KOPT-K1 (cell line): Measurements from ENCODE around the gene CAMTA1.

Experiments
- H3K27ac ChIP-seq: fragments of 200-600 bp; sonication (generic); 2 replicates; pipeline ENCODE4 v1.5.1; 2016; ENCODE audit warnings: antibody characterized with exemption, mild to moderate bottlenecking, low read depth, low read length; ENCODE audit not compliant: poor library complexity, severe bottlenecking
- H3K36me3 ChIP-seq: fragments of 200-600 bp; sonication (generic); 2 replicates; pipeline ENCODE4 v1.5.1; 2017; ENCODE audit warnings: antibody characterized with exemption, mild to moderate bottlenecking, low read length, moderate library complexity; ENCODE audit not compliant: insufficient read depth
- H3K9me3 ChIP-seq: fragments of 200-600 bp; sonication (generic); 2 replicates; pipeline ENCODE4 v1.5.1; 2017; ENCODE audit warnings: antibody characterized with exemption, low read length, mild to moderate bottlenecking; ENCODE audit not compliant: insufficient read depth, poor library complexity, severe bottlenecking

Gene CAMTA1

DNA sequence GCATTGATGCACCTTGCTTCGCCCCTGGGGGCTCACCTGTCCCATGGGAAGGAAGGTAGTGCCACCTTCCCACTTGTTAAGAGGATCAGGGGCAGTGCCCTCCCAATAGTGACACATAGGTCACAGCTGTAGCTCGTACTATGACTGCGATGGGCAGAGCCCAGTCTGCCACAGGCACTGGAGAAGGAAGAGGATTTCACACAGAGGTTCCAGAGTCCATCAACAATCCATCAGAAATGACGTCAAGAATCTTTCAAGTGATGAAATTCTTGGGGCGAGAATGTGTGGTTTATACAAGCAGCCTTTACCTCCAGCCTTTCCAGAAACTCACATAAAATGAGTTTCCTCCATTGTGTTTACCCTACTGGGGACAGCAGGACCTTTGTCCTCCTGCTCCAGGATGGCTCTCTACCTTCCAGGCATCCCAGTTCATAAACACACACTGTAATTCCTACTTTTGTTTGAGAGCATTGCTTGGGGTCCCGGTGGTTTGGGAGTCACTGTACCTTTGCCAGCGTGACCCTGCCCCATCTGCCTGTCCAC, 725.2 kb downstream of the CAMTA1 start:
- no peak overlapping the region for H3K27ac ChIP-seq

DNA sequence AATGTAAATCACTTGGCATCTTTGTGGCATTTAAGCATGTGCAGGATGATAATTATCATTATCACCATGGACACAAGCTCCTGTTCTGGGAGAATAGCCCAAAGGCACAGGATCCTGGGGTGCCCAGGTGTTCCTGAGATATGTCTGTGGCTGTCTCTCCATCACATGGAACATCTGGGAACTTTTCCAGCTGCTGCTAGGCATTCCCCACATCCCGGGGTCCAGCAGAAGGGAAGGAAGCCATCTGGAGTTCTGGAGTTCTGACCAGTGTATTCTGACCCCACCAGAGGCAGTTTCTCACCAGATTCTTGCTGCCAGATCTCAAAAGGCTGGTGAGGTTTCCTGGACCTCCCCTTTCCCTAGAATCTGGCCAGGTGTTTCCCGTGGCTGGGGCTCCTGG, 726.1 kb downstream of the CAMTA1 start:
- Histone ChIP-seq H3K27ac (no peak overlapping the region), H3K36me3 (no peaks in the 10 kb centered on the region), H3K9me3 (no peaks in the 10 kb centered on the region)

More for the DNA sequence above, 725.2 kb downstream of the CAMTA1 start:
- H3K36me3 ChIP-seq, result no peaks in the 10 kb centered on the region
- H3K9me3 ChIP-seq, result no peaks in the 10 kb centered on the region

DNA sequence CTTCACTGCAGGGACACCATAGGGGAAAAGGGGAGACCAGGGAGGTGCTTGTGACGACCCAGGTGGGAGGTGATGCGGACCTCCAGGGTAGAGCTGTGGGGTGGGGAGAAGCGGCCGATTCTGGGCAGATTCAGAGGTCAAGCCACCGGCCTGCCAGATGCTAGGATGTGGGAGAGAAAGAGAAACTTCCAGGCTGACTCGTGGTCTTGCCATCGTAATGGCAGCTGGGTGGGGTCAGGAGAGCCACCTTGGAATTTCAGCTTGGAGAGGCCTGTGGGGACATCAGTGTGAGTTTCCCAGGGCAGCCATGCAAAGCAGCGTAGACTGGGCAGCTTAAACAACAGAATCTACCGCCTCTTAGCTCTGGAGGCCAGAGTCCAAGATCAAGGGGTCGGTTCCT, 727.8 kb downstream of the CAMTA1 start:
- H3K27ac ChIP-seq, result no peak overlapping the region
- H3K9me3 ChIP-seq, result no peaks in the 10 kb centered on the region
- H3K36me3 ChIP-seq, result no peaks in the 10 kb centered on the region

DNA sequence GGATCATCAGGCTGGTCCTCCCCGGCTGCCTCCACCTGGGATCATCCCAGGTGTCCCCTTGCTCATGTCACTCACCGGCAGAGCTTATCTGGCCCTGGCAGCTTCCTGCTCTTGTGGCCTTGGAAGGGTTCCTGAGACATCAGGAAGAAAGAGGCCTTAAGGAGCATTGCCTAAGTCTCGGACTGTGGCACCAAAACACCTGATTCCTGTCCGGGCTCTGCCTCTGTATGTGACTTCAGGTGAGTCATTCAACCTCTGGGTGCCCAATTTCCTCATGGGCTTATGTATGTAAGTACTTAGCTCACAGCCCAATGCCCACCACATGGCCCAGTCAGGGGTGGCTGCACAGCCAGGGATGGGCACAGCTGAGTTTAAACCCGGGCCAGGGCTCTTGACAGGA, 729.9 kb downstream of the CAMTA1 start:
- Histone ChIP-seq H3K36me3 (no peaks in the 10 kb centered on the region), H3K27ac (no peak overlapping the region), H3K9me3 (no peaks in the 10 kb centered on the region)

DNA sequence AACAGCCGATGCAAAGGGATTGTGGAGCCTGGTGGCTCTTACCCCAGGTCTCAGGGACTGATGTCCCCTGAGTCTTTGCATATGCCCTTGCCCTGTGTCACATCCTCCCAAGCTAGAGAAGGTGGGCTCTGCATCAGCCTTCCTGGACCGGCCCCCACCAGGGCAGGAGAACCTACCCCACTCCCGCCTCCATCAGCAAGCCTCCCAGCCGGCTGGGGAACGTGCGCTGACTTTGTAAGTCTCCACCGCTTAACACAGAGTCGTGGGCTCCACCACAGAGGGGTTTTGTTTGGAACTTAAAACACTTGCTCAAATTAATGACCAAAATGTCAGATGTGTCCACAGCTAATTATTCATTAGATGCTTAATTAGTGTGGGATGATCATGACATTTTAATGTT, 730.6 kb downstream of the CAMTA1 start:
- no peaks in the 10 kb centered on the region for H3K9me3 ChIP-seq

DNA sequence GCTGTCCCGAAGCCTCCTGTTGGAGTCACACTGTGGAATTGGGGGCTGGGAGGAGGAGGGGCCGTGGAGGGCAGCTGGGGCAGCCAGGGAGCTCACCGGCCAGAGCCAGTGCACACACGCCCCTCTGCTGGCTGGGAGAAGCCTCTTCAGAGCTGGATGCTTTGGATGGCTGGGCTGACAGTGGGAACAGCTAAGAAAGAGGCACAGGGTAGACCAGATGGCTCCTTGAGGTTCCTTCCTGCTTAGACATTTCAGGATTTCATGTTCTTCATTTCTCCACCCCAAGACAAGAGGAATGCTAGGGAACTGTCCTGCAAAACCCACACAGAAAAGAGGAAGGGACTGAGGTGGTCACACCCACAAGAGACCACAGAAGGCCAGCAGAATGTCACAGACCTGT, 731.1 kb downstream of the CAMTA1 start:
- Histone ChIP-seq H3K27ac (no peak overlapping the region), H3K9me3 (no peaks in the 10 kb centered on the region), H3K36me3 (no peaks in the 10 kb centered on the region)

More for the DNA sequence above, 730.6 kb downstream of the CAMTA1 start:
- no peaks in the 10 kb centered on the region for H3K36me3 ChIP-seq
- no peak overlapping the region for H3K27ac ChIP-seq

DNA sequence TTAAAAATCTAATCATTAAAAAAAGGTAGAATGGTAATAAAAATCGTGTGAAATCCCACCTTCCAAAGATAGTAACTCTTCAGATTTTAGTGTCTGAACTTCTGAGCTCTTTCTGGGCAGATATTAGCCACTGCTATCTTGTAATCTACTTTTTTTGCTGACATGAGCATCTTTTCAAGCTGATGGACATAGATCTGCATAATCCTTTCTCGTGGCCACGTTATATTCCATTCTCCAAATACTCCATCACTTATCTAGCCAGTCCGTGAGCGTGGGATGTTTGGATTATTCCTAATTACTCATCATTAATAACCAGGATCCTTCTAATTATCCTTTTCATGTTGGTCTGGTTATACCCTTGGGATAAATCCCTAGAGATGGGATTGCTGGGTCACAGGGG, 731.7 kb downstream of the CAMTA1 start:
- Histone ChIP-seq H3K27ac (no peak overlapping the region), H3K36me3 (no peaks in the 10 kb centered on the region), H3K9me3 (no peaks in the 10 kb centered on the region)

DNA sequence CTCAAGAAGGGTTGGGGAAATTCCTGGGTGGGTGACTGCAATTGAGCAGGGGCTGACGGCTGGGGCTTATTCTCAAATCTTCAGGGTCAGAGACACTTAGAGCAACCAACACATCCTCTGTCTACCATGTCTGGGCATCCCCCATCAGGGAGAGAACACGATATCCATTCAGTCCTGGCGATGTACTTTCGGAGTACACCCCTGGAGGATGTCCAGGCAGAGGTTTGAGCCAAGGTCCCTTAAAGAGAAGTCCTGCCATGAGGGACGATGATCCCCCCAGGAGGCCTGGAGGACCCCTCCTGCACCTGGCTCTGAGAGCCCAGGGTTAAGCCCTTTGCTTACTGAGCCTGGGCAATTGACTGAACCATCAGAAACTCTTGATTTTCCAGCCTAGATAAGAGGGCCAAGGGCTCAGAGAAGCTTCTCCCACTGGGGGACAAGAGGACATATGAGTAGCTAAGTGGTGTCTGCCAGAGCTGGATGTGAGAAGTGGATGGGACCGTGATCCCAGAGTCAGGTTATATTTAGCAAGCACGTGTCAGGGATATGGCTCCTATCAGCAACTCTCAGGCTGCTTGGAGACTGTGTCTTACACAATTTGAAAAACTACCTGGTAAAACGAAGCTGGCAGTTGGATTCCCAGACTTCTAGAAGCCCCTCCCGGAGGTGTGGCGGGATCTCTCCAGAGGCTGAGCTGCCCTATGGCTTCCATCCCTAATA, 732.5 kb downstream of the CAMTA1 start:
- Histone ChIP-seq H3K36me3 (no peaks in the 10 kb centered on the region), H3K27ac (no peak overlapping the region), H3K9me3 (no peaks in the 10 kb centered on the region)

DNA sequence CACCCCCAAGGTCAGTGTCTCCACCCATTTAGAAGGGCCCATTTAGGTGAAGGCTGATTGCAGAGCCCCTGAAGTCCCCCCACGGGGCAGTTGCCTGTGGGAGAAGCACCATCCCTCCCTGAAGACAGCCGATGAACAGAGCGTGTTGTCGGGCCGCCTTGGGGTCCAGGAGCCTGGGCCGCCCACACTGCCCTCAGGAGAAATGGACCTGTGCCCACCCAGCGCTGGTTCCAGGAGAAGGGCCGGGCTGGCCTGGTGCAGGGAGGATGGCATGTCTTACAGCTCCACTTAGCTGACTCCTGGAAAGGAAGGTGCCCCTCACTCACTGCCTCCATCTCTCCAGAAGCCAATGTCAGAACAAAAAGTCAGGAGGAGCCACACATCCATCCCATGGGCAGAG, 733.2 kb downstream of the CAMTA1 start:
- Histone ChIP-seq H3K9me3 (no peaks in the 10 kb centered on the region), H3K27ac (no peak overlapping the region), H3K36me3 (no peaks in the 10 kb centered on the region)

DNA sequence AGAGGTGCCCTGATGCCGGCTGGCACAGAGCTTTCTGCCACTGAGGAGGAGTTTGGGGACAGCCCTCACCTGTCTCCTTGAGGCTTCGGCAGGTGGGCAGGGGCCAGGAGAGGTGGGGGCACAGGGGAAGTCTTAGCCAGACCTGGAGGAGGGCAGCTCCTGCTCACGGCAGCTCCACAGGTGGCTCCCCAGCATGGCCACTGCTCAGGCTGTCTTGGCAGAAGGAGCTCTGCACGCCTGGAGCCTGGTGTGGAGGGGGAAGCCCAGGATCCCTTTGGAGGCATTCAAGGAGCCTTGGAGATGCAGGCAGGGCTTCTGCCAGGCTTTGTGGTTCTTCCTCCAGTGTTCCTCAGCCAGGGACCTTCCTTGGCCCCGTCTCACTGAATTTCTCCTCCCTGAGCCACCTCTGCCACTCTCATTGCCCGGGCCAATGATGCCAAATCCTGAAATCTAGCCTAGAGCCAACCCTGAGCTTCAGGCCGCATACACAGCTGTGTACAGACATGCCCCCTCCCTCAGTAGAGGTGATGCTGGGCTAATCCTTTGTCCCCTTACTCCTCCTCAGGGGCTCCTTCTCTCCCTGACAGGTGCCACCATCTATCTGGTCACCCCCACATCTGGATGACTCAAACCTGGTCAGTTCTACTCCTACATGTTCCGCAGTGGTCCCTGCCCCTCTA, 734.1 kb downstream of the CAMTA1 start:
- Histone ChIP-seq H3K27ac (no peak overlapping the region), H3K36me3 (no peaks in the 10 kb centered on the region), H3K9me3 (no peaks in the 10 kb centered on the region)

DNA sequence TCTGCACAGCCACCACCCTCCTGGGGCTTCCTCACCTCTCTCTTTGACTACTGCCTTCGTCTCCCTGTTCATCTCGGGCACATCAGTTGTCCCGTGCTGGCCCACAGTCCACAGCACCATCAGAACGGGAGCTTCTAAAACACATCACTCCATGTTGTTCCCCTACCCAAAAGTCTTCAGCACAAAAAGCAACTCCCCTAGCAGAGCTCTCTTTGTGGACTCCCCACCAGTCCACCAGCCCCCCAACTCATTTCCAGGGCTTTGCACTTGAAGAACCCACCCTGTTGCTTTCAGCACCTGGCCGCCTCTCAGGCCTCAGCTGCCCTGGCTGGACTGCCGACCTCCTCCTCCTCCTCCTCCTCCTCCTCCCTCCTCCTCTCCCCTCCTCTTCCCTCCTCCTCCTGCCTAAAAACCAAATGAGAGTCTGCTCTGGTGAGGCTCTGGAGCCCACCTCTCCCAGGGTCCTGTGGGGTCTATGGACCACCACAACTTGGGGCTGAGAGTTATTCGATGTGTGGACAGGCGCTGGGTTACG, 734.7 kb downstream of the CAMTA1 start:
- no peaks in the 10 kb centered on the region for H3K9me3 ChIP-seq
- H3K27ac ChIP-seq, result no peak overlapping the region
- no peaks in the 10 kb centered on the region for H3K36me3 ChIP-seq

DNA sequence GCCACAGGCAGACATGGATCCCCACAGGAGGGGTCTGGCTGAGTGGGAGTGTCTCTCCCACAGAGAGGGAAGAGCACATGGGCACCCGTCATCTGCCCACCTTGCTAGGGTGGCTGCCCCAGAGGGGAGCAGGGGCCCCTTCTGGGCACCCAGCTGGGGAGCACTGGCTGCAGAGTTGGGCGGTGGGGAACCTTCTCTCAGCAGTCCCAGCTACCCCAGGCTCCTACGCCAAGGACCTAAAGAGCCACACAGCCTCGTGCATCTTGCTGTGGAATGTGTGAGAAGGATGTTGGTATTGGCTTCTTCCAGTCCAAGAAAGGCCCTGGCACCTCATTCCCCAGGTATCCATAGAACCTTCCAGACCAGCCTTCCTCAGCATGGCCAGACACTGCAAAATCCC, 735.2 kb downstream of the CAMTA1 start:
- H3K9me3 ChIP-seq, result no peaks in the 10 kb centered on the region
- no peaks in the 10 kb centered on the region for H3K36me3 ChIP-seq
- no peak overlapping the region for H3K27ac ChIP-seq

DNA sequence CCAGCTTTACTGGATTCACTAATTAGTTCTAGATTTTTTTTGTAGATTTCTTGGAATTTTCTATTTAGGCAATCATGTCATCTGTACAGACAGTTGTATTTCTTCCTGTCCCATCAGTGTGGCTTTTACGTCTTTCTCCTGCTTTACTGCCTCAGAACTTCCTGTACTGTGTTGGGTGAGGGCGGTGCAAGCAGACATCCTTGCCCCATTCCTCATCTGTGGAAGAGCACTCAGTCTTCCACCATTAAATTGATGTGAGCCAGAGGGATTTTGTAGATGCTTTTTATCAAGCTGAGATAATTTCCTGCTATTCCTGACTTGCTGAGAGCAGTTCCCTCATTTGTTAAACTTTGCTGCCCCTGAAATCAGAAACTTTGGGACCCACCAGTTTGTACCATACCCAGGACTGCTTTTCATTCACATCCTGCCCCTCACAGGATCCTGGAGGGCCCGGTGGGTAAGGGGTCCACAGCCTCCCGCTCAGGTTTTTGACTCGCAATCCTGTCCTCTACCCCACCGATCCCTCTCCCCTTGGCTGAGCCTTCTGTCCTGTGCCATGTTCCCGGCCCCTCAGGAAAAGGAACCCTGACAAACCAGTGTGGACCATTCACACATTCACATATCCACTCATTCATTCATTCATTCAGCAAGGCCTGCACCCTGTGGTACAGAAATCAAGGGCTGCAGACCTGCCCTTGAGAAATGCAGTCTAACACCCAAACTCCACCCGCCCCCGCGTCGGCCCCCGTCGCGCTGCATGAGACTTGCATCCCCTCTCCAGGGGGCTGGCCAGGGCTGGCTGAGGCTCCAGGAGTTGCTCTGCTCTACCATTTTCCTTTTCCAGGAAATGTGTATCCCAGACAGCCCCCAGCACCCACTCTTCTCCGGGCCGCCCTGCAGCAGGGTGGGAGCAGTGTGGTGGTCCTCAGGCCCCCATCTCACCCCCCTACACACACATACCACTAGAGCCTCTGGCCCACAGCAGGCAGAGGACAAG, 739.4 kb downstream of the CAMTA1 start:
- Histone ChIP-seq H3K36me3 (no peaks in the 10 kb centered on the region), H3K27ac (no peak overlapping the region), H3K9me3 (no peaks in the 10 kb centered on the region)

DNA sequence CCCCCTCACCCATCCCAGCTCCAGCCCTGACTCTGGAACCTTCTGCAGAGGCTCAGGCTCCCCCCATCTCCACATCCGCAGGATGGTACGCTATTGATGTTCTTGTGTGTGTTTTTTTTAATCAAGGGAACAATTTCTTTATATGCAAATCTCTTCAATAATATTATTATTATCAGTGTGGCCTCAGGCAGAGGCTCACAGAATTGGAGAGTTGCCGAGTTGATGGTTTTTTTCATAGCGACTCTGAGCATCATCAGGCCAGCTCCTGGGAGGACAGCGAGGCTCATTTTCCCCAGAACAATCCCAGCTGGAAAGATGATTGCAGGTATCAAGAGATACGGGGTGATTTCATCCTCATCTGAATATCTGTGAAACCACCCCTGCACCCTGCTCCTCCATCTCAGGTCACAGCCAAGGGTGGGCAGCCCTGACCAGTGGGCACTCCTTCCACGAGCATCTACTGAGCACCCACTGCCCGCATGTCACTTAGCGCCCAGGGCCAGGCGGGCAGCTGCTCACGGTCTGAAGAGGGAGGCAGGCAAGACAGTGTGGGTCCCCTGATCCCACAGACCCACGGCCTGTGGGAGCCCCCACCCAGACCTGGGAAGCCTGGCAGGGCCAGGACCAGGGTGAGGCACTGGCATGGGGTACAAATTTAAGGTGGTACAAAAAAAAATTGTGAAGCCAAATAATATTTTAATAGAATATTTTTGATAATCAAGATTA, 740.2 kb downstream of the CAMTA1 start:
- Histone ChIP-seq H3K9me3 (no peaks in the 10 kb centered on the region), H3K27ac (no peak overlapping the region), H3K36me3 (no peaks in the 10 kb centered on the region)
